H9 (cell line): ENCODE results near the gene HSP90B1. TPM values are rescaled to one million over a fixed set of nuclear protein-coding genes. Genes with fewer than 3 reads are reported as not detected.

Experiments used
- DNase-seq: peaks from one replicate; pipeline ENCODE4 v3.0.0-alpha.2; 2017
- H2AFZ ChIP-seq: one replicate; pipeline ENCODE4 v1.6.1; 2013; ENCODE audit warnings: mild to moderate bottlenecking, low read length, control low read depth, moderate library complexity
- H2AK5ac ChIP-seq: 2 replicates; pipeline ENCODE4 v1.6.1; 2013; ENCODE audit warnings: low read length, control low read depth, mixed read lengths; ENCODE audit not compliant: insufficient read length
- H2BK120ac ChIP-seq: one replicate; pipeline ENCODE4 v1.6.1; 2013; ENCODE audit warnings: low read depth, mild to moderate bottlenecking, low read length, control low read depth, inconsistent platforms; ENCODE audit not compliant: poor library complexity, severe bottlenecking
- H2BK12ac ChIP-seq: 2 replicates; pipeline ENCODE4 v1.6.1; 2013; ENCODE audit warnings: low read length, control low read depth, mixed read lengths, low read depth; ENCODE audit not compliant: insufficient read length
- H2BK15ac ChIP-seq: 2 replicates; pipeline ENCODE4 v1.6.1; 2013; ENCODE audit warnings: low read depth, low read length, control low read depth
- H2BK20ac ChIP-seq: one replicate; pipeline ENCODE4 v1.6.1; 2013; ENCODE audit warnings: low read depth, mild to moderate bottlenecking, low read length, control low read depth, inconsistent platforms; ENCODE audit not compliant: poor library complexity, severe bottlenecking
- H2BK5ac ChIP-seq: 2 replicates; pipeline ENCODE4 v1.6.1; 2013; ENCODE audit warnings: low read length, control low read depth, mixed read lengths; ENCODE audit not compliant: insufficient read length
- H3K14ac ChIP-seq: 2 replicates; pipeline ENCODE4 v1.6.1; 2013; ENCODE audit warnings: low read length, control low read depth; ENCODE audit not compliant: insufficient read depth
- H3K18ac ChIP-seq: 2 replicates; pipeline ENCODE4 v1.6.1; 2013; ENCODE audit warnings: low read depth, mild to moderate bottlenecking, mixed read lengths, low read length, control low read depth; ENCODE audit not compliant: insufficient read length
- H3K23ac ChIP-seq: 2 replicates; pipeline ENCODE4 v1.6.1; 2013; ENCODE audit warnings: low read length, control low read depth, mixed read lengths, low read depth; ENCODE audit not compliant: insufficient read length
- H3K23me2 ChIP-seq: 2 replicates; pipeline ENCODE4 v1.6.1; 2013; ENCODE audit warnings: low read depth, mild to moderate bottlenecking, mixed read lengths, low read length, control low read depth; ENCODE audit not compliant: insufficient read length, poor library complexity, severe bottlenecking
- H3K27ac ChIP-seq: 2 replicates; pipeline ENCODE4 v1.5.1; 2013; ENCODE audit warnings: low read length, control low read depth, mixed read lengths, low read depth; ENCODE audit not compliant: insufficient read length
- H3K27me3 ChIP-seq: 2 replicates; pipeline ENCODE4 v1.6.1; 2013; ENCODE audit warnings: low read length, control low read depth, inconsistent platforms; ENCODE audit not compliant: insufficient read depth
- H3K4ac ChIP-seq: 2 replicates; pipeline ENCODE4 v1.6.1; 2013; ENCODE audit warnings: low read depth, mild to moderate bottlenecking, control low read depth, inconsistent platforms, low read length, moderate library complexity
- H3K4me1 ChIP-seq: 2 replicates; pipeline ENCODE4 v1.6.1; 2013; ENCODE audit warnings: low read length, control low read depth, inconsistent platforms; ENCODE audit not compliant: insufficient read depth
- H3K4me2 ChIP-seq: 2 replicates; pipeline ENCODE4 v1.6.1; 2013; ENCODE audit warnings: low read length, control low read depth, mixed read lengths; ENCODE audit not compliant: insufficient read length, insufficient read depth
- H3K56ac ChIP-seq: 2 replicates; pipeline ENCODE4 v1.6.1; 2013; ENCODE audit warnings: low read depth, mild to moderate bottlenecking, mixed read lengths, low read length, control low read depth; ENCODE audit not compliant: insufficient read length
- H3K79me1 ChIP-seq: 2 replicates; pipeline ENCODE4 v1.6.1; 2013; ENCODE audit warnings: low read depth, mild to moderate bottlenecking, moderate library complexity, low read length, control low read depth, inconsistent platforms; ENCODE audit not compliant: insufficient read depth, poor library complexity, severe bottlenecking
- H3K79me2 ChIP-seq: 2 replicates; pipeline ENCODE4 v1.6.1; 2013; ENCODE audit warnings: low read length, control low read depth, inconsistent platforms; ENCODE audit not compliant: insufficient read depth
- H3K9ac ChIP-seq: 2 replicates; pipeline ENCODE4 v1.6.1; 2013; ENCODE audit warnings: low read length, control low read depth, mixed read lengths; ENCODE audit not compliant: insufficient read length; ENCODE audit errors: extremely low read depth
- H3K9me3 ChIP-seq: one replicate; pipeline ENCODE4 v1.6.1; 2013; ENCODE audit warnings: low read depth, low read length, inconsistent platforms; ENCODE audit not compliant: control insufficient read depth
- H3T11ph ChIP-seq: one replicate; pipeline ENCODE4 v1.6.1; 2013; ENCODE audit warnings: mild to moderate bottlenecking, low read length, control low read depth, inconsistent platforms
- H4K20me1 ChIP-seq: one replicate; pipeline ENCODE4 v1.6.1; 2013; ENCODE audit not compliant: control insufficient read depth, insufficient read length, insufficient read depth
- H4K5ac ChIP-seq: 2 replicates; pipeline ENCODE4 v1.6.1; 2013; ENCODE audit warnings: low read depth, mild to moderate bottlenecking, mixed read lengths, low read length, control low read depth; ENCODE audit not compliant: insufficient read length
- H4K8ac ChIP-seq: replicated peaks from 2 replicates; pipeline ENCODE4 v1.6.1; 2013; ENCODE audit warnings: low read length, control low read depth, mixed read lengths, low read depth; ENCODE audit not compliant: insufficient read length
- H4K91ac ChIP-seq: 2 replicates; pipeline ENCODE4 v1.6.1; 2013; ENCODE audit warnings: low read depth, mild to moderate bottlenecking, moderate library complexity, mixed read lengths, low read length, control low read depth; ENCODE audit not compliant: insufficient read length
- H3K27ac Mint-ChIP-seq, 3 experiments: 2 replicates in 2 of 3; 3 replicates in 1 of 3; pipeline ENCODE4 v1.8.0; 2020 to 2021; ENCODE audit warnings: mixed read lengths in 3 of 3, mild to moderate bottlenecking in 1 of 3, moderate library complexity in 1 of 3
- H3K27me3 Mint-ChIP-seq: 2 replicates; pipeline ENCODE4 v1.8.0; 2021; ENCODE audit warnings: low read depth, mild to moderate bottlenecking, moderate library complexity, mixed read lengths
- H3K36me3 Mint-ChIP-seq, 3 experiments: 2 replicates in 2 of 3; 3 replicates in 1 of 3; pipeline ENCODE4 v1.8.0; 2020 to 2021; ENCODE audit warnings: low read depth in 3 of 3, mixed read lengths in 3 of 3; ENCODE audit not compliant: insufficient read depth in 1 of 3
- H3K4me1 Mint-ChIP-seq, 2 experiments: 2 replicates each; pipeline ENCODE4 v1.8.0; 2020; ENCODE audit warnings: mixed read lengths in 2 of 2
- H3K4me3 Mint-ChIP-seq, 2 experiments: 2 replicates in 1 of 2; 3 replicates in 1 of 2; pipeline ENCODE4 v1.8.0; 2020 to 2021; ENCODE audit warnings: mild to moderate bottlenecking in 2 of 2, mixed read lengths in 2 of 2, moderate library complexity in 1 of 2
- H3K9me3 Mint-ChIP-seq, 2 experiments: 2 replicates in 1 of 2; 3 replicates in 1 of 2; pipeline ENCODE4 v1.8.0; 2020; ENCODE audit warnings: mild to moderate bottlenecking in 2 of 2, mixed read lengths in 2 of 2, moderate library complexity in 1 of 2
- CTCF ChIP-seq: fragments of 200-600 bp; sonication (generic); conservative IDR thresholded peaks from 3 replicates; pipeline ENCODE4 v1.8.0; 2021; ENCODE audit warnings: antibody characterized with exemption, mild to moderate bottlenecking
- WGBS: extraction: QIAGEN DNeasy Blood & Tissue Kit; methylation state at CpG from one replicate; pipeline ENCODE4 v1.1.7; 2013; ENCODE audit warnings: missing lambda C conversion rate, low lambda C conversion rate, mixed read lengths; ENCODE audit not compliant: insufficient read length; ENCODE audit errors: extremely low coverage; 5-methylcytosine and 5-hydroxymethylcytosine counted together
- total RNA-seq: library from RNA; stranded (reverse); gene quantifications from 2 replicates; pipeline ENCODE4 v1.2.1, GENCODE V29; 2021

HSP90B1 gene
- total RNA-seq, 1 experiment from 2014 or later, result 737 TPM

GRCh38 chr12:103948746-103949406 is 18.7 kb downstream of the HSP90B1 start:
- no peak overlapping the region for H4K5ac ChIP-seq
- no peak overlapping the region for H2BK20ac ChIP-seq
- no peak for TF ChIP-seq CTCF
- no peak for DNase-seq
- H3K79me2 ChIP-seq, result no peaks in the 10 kb centered on the region
- H2BK5ac ChIP-seq, result no peak overlapping the region
- H4K8ac ChIP-seq, result no peak overlapping the region
- H2AFZ ChIP-seq, result no peak overlapping the region
- no peak overlapping the region for H3K23ac ChIP-seq
- no peaks in the 10 kb centered on the region for H3K9me3 Mint-ChIP-seq
- no peaks in the 10 kb centered on the region for H4K20me1 ChIP-seq
- no peaks in the 10 kb centered on the region for H3K4me1 ChIP-seq
- no peak overlapping the region for H3K4ac ChIP-seq
- no peak overlapping the region for H4K91ac ChIP-seq
- H2BK15ac ChIP-seq, result no peak overlapping the region
- no CpG with 5 or more reads among the region's 13 CpGs for WGBS
- H3K27me3 Mint-ChIP-seq, result no peaks in the 10 kb centered on the region
- no peak overlapping the region; a peak in 1 of 5 replicates for H3K4me3 Mint-ChIP-seq
- no peak overlapping the region for H3K56ac ChIP-seq
- H2BK12ac ChIP-seq, result no peak overlapping the region
- H3T11ph ChIP-seq, result no peak overlapping the region
- H3K4me1 Mint-ChIP-seq, result no peaks in the 10 kb centered on the region
- no peaks in the 10 kb centered on the region for H3K79me1 ChIP-seq
- no peak overlapping the region for H3K9ac ChIP-seq
- no peak overlapping the region for H3K27ac Mint-ChIP-seq
- H3K27ac ChIP-seq, result no peak overlapping the region
- no peaks in the 10 kb centered on the region for H3K9me3 ChIP-seq
- H3K27me3 ChIP-seq, result no peaks in the 10 kb centered on the region
- H2BK120ac ChIP-seq, result no peak overlapping the region
- H3K4me2 ChIP-seq, result no peak overlapping the region
- no peak overlapping the region for H3K14ac ChIP-seq
- no peak overlapping the region for H2AK5ac ChIP-seq
- no peak overlapping the region for H3K18ac ChIP-seq
- H3K23me2 ChIP-seq, result no peaks in the 10 kb centered on the region
- H3K36me3 Mint-ChIP-seq, result peaks cover 50 to 96% (median 85%) of the 10 kb centered on the region in 3 experiments; a peak in 6 of 7 replicates
